Measurements from ENCODE around the gene STX8.
A peak's percentile ranks its signal among the peaks of the same experiment; 100 is the strongest.
"Not testable (repeated sequence)": the region's sequence is repeated elsewhere in the genome, so short reads cannot be mapped to it uniquely, and the experiment has no call there.

The STX8 gene, protein sequence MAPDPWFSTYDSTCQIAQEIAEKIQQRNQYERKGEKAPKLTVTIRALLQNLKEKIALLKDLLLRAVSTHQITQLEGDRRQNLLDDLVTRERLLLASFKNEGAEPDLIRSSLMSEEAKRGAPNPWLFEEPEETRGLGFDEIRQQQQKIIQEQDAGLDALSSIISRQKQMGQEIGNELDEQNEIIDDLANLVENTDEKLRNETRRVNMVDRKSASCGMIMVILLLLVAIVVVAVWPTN

GRCh38 chr17:9575381-9576101 is at the start of gene STX8:
TSS of gene STX8 (minus strand) at chr17:9575820. CDS start at chr17:9575808, 12 bp downstream.
- Mint-ChIP-seq H3K36me3 (ENCODE audit: low read depth) (no peaks in the 10 kb centered on the region), H3K9me3 (no peaks in the 10 kb centered on the region), H3K27ac (peak within 1 kb of the TSS; percentile 19 to 90 (median 86)), H3K4me3 (peak within 1 kb of the TSS; percentile 96 to 99 (median 99)), H3K27me3 (ENCODE audit: low read depth) (no peaks in the 10 kb centered on the region), H3K4me1 (peaks cover 6% of the 10 kb centered on the region)
- no peak for TF ChIP-seq CTCF (IDR thresholded peaks at IDR 0.05; ENCODE audit: unreplicated experiment in 3 of 3)

DNA sequence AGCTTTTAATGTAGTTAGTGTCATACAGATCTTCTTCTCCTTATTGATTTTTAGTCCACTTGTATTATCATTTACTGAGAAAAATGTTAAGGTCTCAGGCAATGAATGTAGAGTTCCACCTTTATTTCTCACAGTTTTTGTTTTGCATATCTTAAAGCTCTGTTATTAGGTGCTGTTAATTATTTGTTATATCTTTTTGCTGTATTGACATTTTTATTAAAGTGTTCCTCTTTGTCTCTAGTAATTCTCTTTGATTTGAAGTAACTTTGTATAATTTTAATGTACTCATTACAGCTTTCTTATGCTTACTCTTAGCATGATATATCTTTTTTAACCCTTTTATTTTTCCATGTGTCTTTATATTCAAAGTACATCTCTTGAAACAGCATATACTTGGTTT is 47.3 kb upstream of the STX8 start:
- TF ChIP-seq CTCF (IDR thresholded peaks at IDR 0.05; ENCODE audit: unreplicated experiment in 3 of 3), result no peak
- Mint-ChIP-seq H3K27ac (no peak overlapping the region), H3K4me1 (no peaks in the 10 kb centered on the region), H3K9me3 (peaks cover 32% of the 10 kb centered on the region), H3K4me3 (no peak overlapping the region), H3K36me3 (ENCODE audit: low read depth) (no peaks in the 10 kb centered on the region), H3K27me3 (ENCODE audit: low read depth) (no peaks in the 10 kb centered on the region)

GRCh38 chr17:9615486-9615885 is 39.9 kb upstream of the STX8 start:
- Mint-ChIP-seq H3K36me3 (ENCODE audit: low read depth) (no peaks in the 10 kb centered on the region), H3K27me3 (ENCODE audit: low read depth) (no peaks in the 10 kb centered on the region), H3K4me1 (no peaks in the 10 kb centered on the region), H3K27ac (no peak overlapping the region), H3K9me3 (no peaks in the 10 kb centered on the region), H3K4me3 (no peak overlapping the region)
- no peak for TF ChIP-seq CTCF (IDR thresholded peaks at IDR 0.05; ENCODE audit: unreplicated experiment in 3 of 3)

DNA sequence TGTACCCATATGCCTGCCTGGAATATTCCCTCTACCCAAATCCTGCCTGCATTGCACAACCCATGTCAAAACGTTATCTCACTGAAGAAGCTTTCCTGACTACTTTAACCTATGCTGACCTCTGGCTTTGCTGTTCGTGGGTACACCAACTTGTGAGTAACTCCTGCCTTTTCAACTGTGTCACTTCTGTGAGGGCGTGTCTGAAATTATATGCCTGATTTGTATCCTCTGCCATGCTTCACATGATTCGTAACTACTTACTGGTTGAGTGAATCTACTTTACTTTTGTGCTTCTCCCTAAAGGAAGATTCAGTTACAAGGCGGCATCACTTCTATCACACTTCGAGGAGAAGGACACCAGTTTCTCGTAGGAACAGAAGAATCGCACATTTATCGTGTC is 36.4 kb upstream of the STX8 start:
- H3K4me1 Mint-ChIP-seq, result no peaks in the 10 kb centered on the region
- no peaks in the 10 kb centered on the region for H3K36me3 Mint-ChIP-seq (ENCODE audit: low read depth)
- H3K4me3 Mint-ChIP-seq, result no peak overlapping the region
- TF ChIP-seq CTCF (IDR thresholded peaks at IDR 0.05; ENCODE audit: unreplicated experiment in 3 of 3), result no peak
- no peaks in the 10 kb centered on the region for H3K9me3 Mint-ChIP-seq
- peaks cover 9% of the 10 kb centered on the region for H3K27me3 Mint-ChIP-seq (ENCODE audit: low read depth)
- no peak overlapping the region for H3K27ac Mint-ChIP-seq

- no peaks in the 10 kb centered on the region for H3K9me3 Mint-ChIP-seq
- TF ChIP-seq CTCF (IDR thresholded peaks at IDR 0.05; ENCODE audit: unreplicated experiment in 3 of 3), result no peak
- H3K27ac Mint-ChIP-seq, result no peak overlapping the region
- peaks cover 9% of the 10 kb centered on the region for H3K27me3 Mint-ChIP-seq (ENCODE audit: low read depth)
- no peak overlapping the region for H3K4me3 Mint-ChIP-seq
- no peaks in the 10 kb centered on the region for H3K4me1 Mint-ChIP-seq
- no peaks in the 10 kb centered on the region for H3K36me3 Mint-ChIP-seq (ENCODE audit: low read depth)
Observed at GRCh38 chr17:9611557-9611956, 35.9 kb upstream of the STX8 start.

GRCh38 chr17:9607058-9607457 is 31.4 kb upstream of the STX8 start:
- H3K27me3 Mint-ChIP-seq (ENCODE audit: low read depth); H3K9me3 Mint-ChIP-seq; H3K4me1 Mint-ChIP-seq; H3K36me3 Mint-ChIP-seq (ENCODE audit: low read depth); H3K4me3 Mint-ChIP-seq; H3K27ac Mint-ChIP-seq: not testable (repeated sequence)

Data from nephron (organoid).